ENCODE measurements around the gene IRF2BP2.

The IRF2BP2 gene

DNA sequence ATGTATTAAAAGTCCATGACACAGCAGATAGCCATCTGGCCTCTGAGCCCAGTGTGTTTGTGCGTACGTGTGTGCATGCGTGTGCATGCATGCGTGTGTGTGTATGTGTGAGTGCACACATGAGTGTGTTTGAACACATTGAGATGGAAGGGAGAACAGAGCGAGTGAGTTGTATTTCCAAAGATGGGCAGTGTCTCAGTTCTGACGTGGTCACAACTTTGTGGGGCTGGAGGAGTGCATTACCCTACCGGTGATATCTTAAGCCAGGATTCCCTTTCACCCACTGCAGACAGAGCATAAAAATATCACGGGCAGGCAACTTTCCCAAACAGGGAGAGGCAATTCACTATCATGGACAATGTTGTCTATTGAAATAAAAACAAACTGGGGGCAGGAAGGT, 27.8 kb downstream of the IRF2BP2 start:
- H3K9ac ChIP-seq (ENCODE audit: low read length), result no peak overlapping the region
- H3F3A ChIP-seq (ENCODE audit: insufficient read depth), result no peaks in the 10 kb centered on the region
- H3K4me2 ChIP-seq (ENCODE audit: low read depth, low read length, poor library complexity, severe bottlenecking), result no peak overlapping the region
- H3K9me2 ChIP-seq (replicated peaks; ENCODE audit: insufficient read depth, low read length), result no peaks in the 10 kb centered on the region
- H3K36me3 ChIP-seq (ENCODE audit: low read length), result no peaks in the 10 kb centered on the region
- peaks cover 3% of the 10 kb centered on the region; the same call in 1 of the 2 replicates for H3K9me3 ChIP-seq (ENCODE audit: insufficient read depth, low read length)
- H3K27ac ChIP-seq (ENCODE audit: low read depth, low read length), result no peak overlapping the region
- H3K4me3 ChIP-seq (ENCODE audit: insufficient read depth, low read length, poor library complexity, severe bottlenecking), result no peak overlapping the region
- H4K20me1 ChIP-seq (ENCODE audit: low read depth, low read length), result no peaks in the 10 kb centered on the region
- H2AFZ ChIP-seq (ENCODE audit: low read depth, low read length, severe bottlenecking), result no peak overlapping the region
- no peaks in the 10 kb centered on the region for H3K79me2 ChIP-seq (ENCODE audit: insufficient read depth, low read length)
- no peaks in the 10 kb centered on the region for H3K27me3 ChIP-seq (ENCODE audit: low read length)
- no peak for TF ChIP-seq EZH2phosphoT487 (conservative IDR thresholded peaks at IDR 0.05; ENCODE audit: low read length)
- TF ChIP-seq, protein P1, sequence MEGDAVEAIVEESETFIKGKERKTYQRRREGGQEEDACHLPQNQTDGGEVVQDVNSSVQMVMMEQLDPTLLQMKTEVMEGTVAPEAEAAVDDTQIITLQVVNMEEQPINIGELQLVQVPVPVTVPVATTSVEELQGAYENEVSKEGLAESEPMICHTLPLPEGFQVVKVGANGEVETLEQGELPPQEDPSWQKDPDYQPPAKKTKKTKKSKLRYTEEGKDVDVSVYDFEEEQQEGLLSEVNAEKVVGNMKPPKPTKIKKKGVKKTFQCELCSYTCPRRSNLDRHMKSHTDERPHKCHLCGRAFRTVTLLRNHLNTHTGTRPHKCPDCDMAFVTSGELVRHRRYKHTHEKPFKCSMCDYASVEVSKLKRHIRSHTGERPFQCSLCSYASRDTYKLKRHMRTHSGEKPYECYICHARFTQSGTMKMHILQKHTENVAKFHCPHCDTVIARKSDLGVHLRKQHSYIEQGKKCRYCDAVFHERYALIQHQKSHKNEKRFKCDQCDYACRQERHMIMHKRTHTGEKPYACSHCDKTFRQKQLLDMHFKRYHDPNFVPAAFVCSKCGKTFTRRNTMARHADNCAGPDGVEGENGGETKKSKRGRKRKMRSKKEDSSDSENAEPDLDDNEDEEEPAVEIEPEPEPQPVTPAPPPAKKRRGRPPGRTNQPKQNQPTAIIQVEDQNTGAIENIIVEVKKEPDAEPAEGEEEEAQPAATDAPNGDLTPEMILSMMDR (IDR thresholded peaks at IDR 0.05; ENCODE audit: insufficient read depth, low read length, poor library complexity, severe bottlenecking), result no peak

DNA sequence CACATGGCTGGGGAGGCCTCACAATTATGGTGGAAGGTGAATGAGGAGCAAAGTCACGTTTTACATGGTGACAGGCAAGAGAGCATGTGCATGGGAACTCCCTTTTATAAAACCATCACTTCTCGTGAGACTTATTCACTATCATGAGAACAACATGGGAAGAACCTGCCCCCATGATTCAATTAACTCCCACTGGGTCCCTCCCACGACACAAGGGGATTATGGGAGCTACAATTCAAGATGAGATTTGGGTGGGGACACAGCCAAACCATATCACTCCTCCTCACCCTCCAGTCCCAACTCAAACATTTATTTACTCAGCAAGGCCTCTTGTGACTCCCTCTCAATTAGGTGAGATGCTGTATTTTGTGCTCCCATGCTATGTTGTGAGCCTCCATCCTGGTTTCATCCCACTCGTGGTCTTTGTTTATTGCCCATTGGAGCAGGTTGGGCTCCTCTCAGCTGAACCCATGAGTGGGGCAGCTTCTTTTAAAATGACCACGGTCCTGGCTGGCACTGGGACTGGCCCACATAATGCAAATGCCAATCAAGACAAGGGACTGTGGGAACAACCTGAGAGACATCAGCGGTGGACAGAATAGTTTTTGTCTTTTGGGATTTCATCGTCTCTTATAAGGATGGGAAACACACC, 28.8 kb downstream of the IRF2BP2 start:
- no peaks in the 10 kb centered on the region for H3K9me2 ChIP-seq (replicated peaks; ENCODE audit: insufficient read depth, low read length)
- H3K9ac ChIP-seq (ENCODE audit: low read length), result no peak overlapping the region
- peaks cover 3% of the 10 kb centered on the region; the same call in 1 of the 2 replicates for H3K9me3 ChIP-seq (ENCODE audit: insufficient read depth, low read length)
- H2AFZ ChIP-seq (ENCODE audit: low read depth, low read length, severe bottlenecking), result no peak overlapping the region
- no peaks in the 10 kb centered on the region for H3K36me3 ChIP-seq (ENCODE audit: low read length)
- H3K27me3 ChIP-seq (ENCODE audit: low read length), result no peaks in the 10 kb centered on the region
- no peaks in the 10 kb centered on the region for H3K79me2 ChIP-seq (ENCODE audit: insufficient read depth, low read length)
- TF ChIP-seq, protein P1 (IDR thresholded peaks at IDR 0.05; ENCODE audit: insufficient read depth, low read length, poor library complexity, severe bottlenecking), result no peak
- TF ChIP-seq EZH2phosphoT487 (conservative IDR thresholded peaks at IDR 0.05; ENCODE audit: low read length), result no peak
- H3K27ac ChIP-seq (ENCODE audit: low read depth, low read length), result no peak overlapping the region
- H4K20me1 ChIP-seq (ENCODE audit: low read depth, low read length), result no peaks in the 10 kb centered on the region
- no peak overlapping the region for H3K4me3 ChIP-seq (ENCODE audit: insufficient read depth, low read length, poor library complexity, severe bottlenecking)
- no peak overlapping the region for H3K4me2 ChIP-seq (ENCODE audit: low read depth, low read length, poor library complexity, severe bottlenecking)
- H3F3A ChIP-seq (ENCODE audit: insufficient read depth), result no peaks in the 10 kb centered on the region

DNA sequence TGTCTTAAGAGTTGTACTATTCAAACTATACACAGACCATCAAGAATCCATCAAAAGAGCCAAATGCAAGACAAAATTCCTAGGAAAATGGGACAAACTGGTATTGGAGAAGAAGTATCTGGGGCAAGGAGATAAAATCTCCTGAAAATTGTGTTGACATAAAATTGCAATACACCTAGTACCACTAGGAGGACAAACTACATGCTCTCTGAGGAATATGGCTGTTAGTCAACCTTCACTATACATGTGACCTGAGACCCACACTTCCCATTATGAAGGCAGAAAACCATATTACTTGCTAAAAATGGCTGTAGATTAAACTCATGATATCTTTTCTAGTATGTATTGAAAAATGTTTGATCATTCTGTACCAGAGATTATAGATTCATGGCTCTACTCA, 30.0 kb downstream of the IRF2BP2 start:
- Histone ChIP-seq H2AFZ (ENCODE audit: low read depth, low read length, severe bottlenecking) (no peak overlapping the region), H3K27ac (ENCODE audit: low read depth, low read length) (no peak overlapping the region), H3K4me3 (ENCODE audit: insufficient read depth, low read length, poor library complexity, severe bottlenecking) (no peak overlapping the region), H3K36me3 (ENCODE audit: low read length) (no peaks in the 10 kb centered on the region), H3K27me3 (ENCODE audit: low read length) (no peaks in the 10 kb centered on the region), H4K20me1 (ENCODE audit: low read depth, low read length) (no peaks in the 10 kb centered on the region), H3K79me2 (ENCODE audit: insufficient read depth, low read length) (no peaks in the 10 kb centered on the region), H3F3A (ENCODE audit: insufficient read depth) (no peaks in the 10 kb centered on the region), H3K9me2 (replicated peaks; ENCODE audit: insufficient read depth, low read length) (no peaks in the 10 kb centered on the region), H3K9ac (ENCODE audit: low read length) (no peak overlapping the region), H3K4me2 (ENCODE audit: low read depth, low read length, poor library complexity, severe bottlenecking) (no peak overlapping the region), H3K9me3 (ENCODE audit: insufficient read depth, low read length) (peaks cover 3% of the 10 kb centered on the region; the same call in 1 of the 2 replicates)
- TF ChIP-seq, protein P1 (IDR thresholded peaks at IDR 0.05; ENCODE audit: insufficient read depth, low read length, poor library complexity, severe bottlenecking), result no peak
- TF ChIP-seq EZH2phosphoT487 (conservative IDR thresholded peaks at IDR 0.05; ENCODE audit: low read length), result no peak
